Aorta (tissue), 5 donors: ENCODE results near the gene UBE2M. TPM values are rescaled to one million over a fixed set of nuclear protein-coding genes. Genes with fewer than 3 reads are reported as not detected.

ENCODE experiments used
- ATAC-seq: fragments of 200-7000 bp; cut with Tn5 transposase; one replicate; pipeline ENCODE4 v1.9.1; 2022; ENCODE audit warnings: moderate library complexity; ENCODE audit not compliant: low FRiP score
- DNase-seq, 2 donors: peaks; one replicate each; pipeline ENCODE4 v3.0.0-alpha.2; 2020
- H3K27ac ChIP-seq, 2 donors: one replicate each; pipeline ENCODE4 v1.5.1; 2013; ENCODE audit warnings: low read length in 2 of 2, mild to moderate bottlenecking in 2 of 2, moderate library complexity in 2 of 2, control low read depth in 1 of 2, inconsistent platforms in 1 of 2, low read depth in 1 of 2
- H3K27me3 ChIP-seq, 2 donors: one replicate each; pipeline ENCODE4 v1.6.1; 2013; ENCODE audit warnings: control low read depth in 1 of 2, low read length in 1 of 2, mild to moderate bottlenecking in 1 of 2, moderate library complexity in 1 of 2; ENCODE audit not compliant: insufficient read depth in 2 of 2, control insufficient read depth in 1 of 2
- H3K36me3 ChIP-seq, 2 donors: one replicate each; pipeline ENCODE4 v1.6.1; 2013; ENCODE audit warnings: control low read depth in 1 of 2, low read length in 1 of 2, mild to moderate bottlenecking in 1 of 2; ENCODE audit not compliant: insufficient read depth in 2 of 2, control insufficient read depth in 1 of 2
- H3K4me1 ChIP-seq, 2 donors: one replicate each; pipeline ENCODE4 v1.6.1; 2013; ENCODE audit warnings: low read length in 2 of 2, control low read depth in 1 of 2, mild to moderate bottlenecking in 1 of 2, moderate library complexity in 1 of 2; ENCODE audit not compliant: insufficient read depth in 2 of 2, control insufficient read depth in 1 of 2
- H3K4me3 ChIP-seq, 2 donors: one replicate each; pipeline ENCODE4 v1.5.1; 2013; ENCODE audit warnings: low read length in 2 of 2, control low read depth in 1 of 2, mild to moderate bottlenecking in 1 of 2
- H3K9me3 ChIP-seq: one replicate; pipeline ENCODE4 v1.6.1; 2013; ENCODE audit warnings: mild to moderate bottlenecking, low read length; ENCODE audit not compliant: control insufficient read depth
- WGBS, 2 donors: extraction: QIAGEN DNeasy Blood & Tissue Kit; methylation state at CpG; one replicate each; pipeline ENCODE4 v1.1.7; 2013; 5-methylcytosine and 5-hydroxymethylcytosine counted together
- intact Hi-C, 2 donors: fragments of 100-400 bp; cut with DNase I; formaldehyde crosslinking; loops; one replicate each; pipeline versions ENCODE4 v1.14.2 to v1.15.0; 2022
- polyA plus RNA-seq, 2 donors: library from polyadenylated mRNA; stranded (reverse); fragments of 200-250 nt; gene quantifications; one replicate each; pipeline ENCODE4 v1.2.3, GENCODE V29; 2013
- total RNA-seq, 2 donors: library from RNA; stranded (reverse); fragmentation: NEBNext Ultra II Directional; extraction: Animal tissue kit (Norgen Biotek cat#: 25700); gene quantifications; one replicate each; pipeline ENCODE4 v1.2.1, GENCODE V29; 2021
- donor health status: healthy with polysubstance abuse.
- donor health status: Bipolar disorder and iron deficiency.
- donor health status: DM: no; HTN: no; CAD: no.
- donor health status: DM: no; HTN: no; CAD: no.
- donor health status: DM: yes; HTN: yes; CAD: no.

Gene UBE2M
- total and polyA plus RNA-seq, 4 donors, result 47.1 to 57.7 (median 49.3) TPM

DNA sequence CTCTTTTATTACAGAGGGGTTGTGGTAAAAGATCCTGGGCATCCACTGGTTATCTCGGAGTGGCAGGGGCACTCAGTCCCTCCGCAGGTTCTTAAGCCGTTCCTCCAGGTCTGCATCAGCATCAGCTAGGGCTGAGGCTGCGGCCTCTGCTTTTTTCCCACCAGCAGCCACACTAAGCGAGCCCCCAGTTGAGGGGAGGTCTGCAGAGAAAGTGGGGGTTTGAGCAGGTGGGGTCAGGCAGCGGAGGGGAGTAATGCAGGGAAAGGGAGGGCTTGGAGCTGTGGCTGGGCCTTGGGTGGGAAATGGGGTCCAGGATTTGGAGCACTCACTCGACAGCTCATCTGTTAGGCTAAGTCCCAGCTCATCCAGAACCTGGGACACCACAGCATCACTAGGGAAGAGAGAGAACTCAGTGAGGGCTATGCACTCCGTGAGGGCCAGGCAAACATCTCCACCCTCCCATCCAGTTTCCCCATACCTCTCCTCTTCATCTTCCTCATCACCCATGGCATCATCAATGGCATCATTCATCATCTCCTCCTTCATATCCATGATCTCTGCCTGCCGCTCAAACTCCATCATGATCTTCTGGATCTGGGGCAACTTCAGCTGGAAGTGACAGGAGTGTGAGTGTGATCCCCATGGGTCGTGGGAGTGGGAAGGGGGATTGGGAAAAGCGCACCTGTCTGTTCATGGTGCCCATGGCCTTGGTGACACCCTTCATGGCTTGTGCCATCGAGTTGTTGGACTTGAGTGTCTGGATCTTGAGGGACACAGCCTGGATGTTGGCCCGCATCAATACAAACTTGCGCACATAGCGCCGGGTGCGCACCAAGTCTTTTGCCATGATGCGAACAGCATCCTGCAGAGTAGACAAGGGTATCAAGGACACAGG, 6.6 kb downstream of the UBE2M start:
- intact Hi-C loops, result no loop called here
- Histone ChIP-seq H3K4me1 (no peaks in the 10 kb centered on the region), H3K27me3 (no peaks in the 10 kb centered on the region), H3K27ac (no peak overlapping the region), H3K4me3 (no peak overlapping the region), H3K9me3 (no peaks in the 10 kb centered on the region), H3K36me3 (peaks cover 3 to 19% of the 10 kb centered on the region in 2 donors)
- WGBS, 2 donors, result 90 to 93% methylated on average over 18 of the region's 18 CpGs
- no peak for ATAC-seq
- DNase-seq, result peak; percentile 29 to 57

DNA sequence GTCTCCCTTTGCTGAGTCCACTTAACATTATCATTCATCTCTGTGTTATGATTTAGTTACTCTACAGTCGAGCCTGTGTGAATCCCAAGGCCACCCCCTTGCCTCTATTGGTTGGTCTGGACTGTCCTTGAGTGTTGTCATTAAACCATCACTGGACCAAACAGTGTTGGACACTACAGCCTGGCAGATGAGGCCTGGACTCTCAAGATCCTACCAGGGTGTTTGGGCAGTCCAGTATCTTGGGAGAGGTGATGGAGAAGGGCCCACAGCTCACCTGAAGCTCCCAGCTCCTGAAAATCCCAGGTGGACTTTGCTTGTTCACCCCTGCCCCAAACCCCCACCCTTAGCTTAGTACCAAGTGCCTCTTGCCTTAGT, 7.3 kb downstream of the UBE2M start:
- intact Hi-C loops, result no loop called here
- H3K27ac ChIP-seq, result no peak overlapping the region
- DNase-seq, result no peak
- no peaks in the 10 kb centered on the region for H3K27me3 ChIP-seq
- H3K4me3 ChIP-seq, result no peak overlapping the region
- 24 to 42% methylated on average over 1 of the region's 1 CpG for WGBS, 2 donors
- no peaks in the 10 kb centered on the region for H3K4me1 ChIP-seq
- peaks cover 3 to 19% of the 10 kb centered on the region in 2 donors for H3K36me3 ChIP-seq
- H3K9me3 ChIP-seq, result no peaks in the 10 kb centered on the region
- no peak for ATAC-seq

DNA sequence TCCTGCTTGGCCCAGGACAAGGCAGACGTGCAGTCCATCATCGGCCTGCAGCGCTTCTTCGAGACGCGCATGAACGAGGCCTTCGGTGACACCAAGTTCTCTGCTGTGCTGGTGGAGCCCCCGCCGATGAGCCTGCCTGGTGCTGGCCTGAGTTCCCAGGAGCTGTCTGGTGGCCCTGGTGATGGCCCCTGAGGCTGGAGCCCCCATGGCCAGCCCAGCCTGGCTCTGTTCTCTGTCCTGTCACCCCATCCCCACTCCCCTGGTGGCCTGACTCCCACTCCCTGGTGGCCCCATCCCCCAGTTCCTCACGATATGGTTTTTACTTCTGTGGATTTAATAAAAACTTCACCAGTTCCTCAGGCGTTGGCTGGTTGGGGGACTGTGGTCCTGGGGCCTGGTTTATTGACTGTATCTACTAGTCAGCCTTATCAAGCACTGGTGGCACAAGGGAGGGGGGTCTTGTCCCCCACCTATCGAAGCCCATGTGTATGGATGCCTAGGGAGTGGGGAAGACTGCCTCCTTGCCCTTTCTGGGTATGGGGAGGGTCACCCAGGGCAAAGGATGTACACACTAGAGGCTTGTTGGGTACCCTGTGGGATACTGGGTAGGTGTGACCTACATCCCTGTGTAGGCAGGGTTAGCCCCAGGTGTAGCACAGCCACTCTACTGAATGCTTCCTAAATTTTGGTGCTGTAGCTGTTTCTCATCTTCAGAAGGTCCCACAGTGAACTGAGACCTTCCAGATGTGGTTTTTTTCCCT, 7.9 kb downstream of the UBE2M start:
- Histone ChIP-seq H3K27ac (no peak overlapping the region), H3K9me3 (no peaks in the 10 kb centered on the region), H3K4me3 (no peak overlapping the region), H3K36me3 (peaks cover 3 to 19% of the 10 kb centered on the region in 2 donors), H3K27me3 (no peaks in the 10 kb centered on the region), H3K4me1 (no peaks in the 10 kb centered on the region)
- intact Hi-C loops, result no loop called here
- ATAC-seq, result no peak
- WGBS, 2 donors, result 81 to 87% methylated on average over 13 of the region's 13 CpGs
- no peak for DNase-seq

DNA sequence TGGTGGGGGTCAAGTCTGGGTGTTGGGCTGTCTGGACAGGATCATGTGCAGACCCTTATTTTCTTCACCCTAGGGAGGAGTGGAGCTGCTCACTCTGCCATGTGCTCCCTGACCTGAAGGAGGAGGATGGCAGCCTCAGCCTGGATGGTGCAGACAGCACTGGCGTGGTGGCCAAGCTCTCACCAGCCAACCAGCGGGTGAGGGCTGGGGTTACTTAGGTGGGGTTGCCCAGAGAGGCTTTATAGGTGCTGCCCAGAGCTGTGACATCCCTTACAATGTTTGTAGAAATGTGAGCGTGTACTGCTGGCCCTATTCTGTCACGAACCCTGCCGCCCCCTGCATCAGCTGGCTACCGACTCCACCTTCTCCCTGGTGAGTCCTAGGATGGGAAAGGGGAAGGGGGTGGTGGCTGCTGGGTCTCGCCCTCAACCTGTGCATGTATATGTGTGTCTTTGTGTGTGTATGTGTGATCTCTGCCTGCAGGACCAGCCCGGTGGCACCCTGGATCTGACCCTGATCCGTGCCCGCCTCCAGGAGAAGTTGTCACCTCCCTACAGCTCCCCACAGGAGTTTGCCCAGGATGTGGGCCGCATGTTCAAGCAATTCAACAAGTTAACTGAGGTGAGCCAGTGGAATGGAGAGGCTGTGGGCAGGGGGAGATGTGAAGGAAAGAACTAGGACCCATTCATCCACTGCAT, 8.6 kb downstream of the UBE2M start:
- 81 to 83% methylated on average over 11 of the region's 11 CpGs for WGBS, 2 donors
- H3K4me3 ChIP-seq, result no peak overlapping the region
- no peak overlapping the region for H3K27ac ChIP-seq
- intact Hi-C loops, result no loop called here
- DNase-seq, result no peak
- H3K36me3 ChIP-seq, result peaks cover 3 to 19% of the 10 kb centered on the region in 2 donors
- no peaks in the 10 kb centered on the region for H3K4me1 ChIP-seq
- no peaks in the 10 kb centered on the region for H3K9me3 ChIP-seq
- ATAC-seq, result no peak
- no peaks in the 10 kb centered on the region for H3K27me3 ChIP-seq

DNA sequence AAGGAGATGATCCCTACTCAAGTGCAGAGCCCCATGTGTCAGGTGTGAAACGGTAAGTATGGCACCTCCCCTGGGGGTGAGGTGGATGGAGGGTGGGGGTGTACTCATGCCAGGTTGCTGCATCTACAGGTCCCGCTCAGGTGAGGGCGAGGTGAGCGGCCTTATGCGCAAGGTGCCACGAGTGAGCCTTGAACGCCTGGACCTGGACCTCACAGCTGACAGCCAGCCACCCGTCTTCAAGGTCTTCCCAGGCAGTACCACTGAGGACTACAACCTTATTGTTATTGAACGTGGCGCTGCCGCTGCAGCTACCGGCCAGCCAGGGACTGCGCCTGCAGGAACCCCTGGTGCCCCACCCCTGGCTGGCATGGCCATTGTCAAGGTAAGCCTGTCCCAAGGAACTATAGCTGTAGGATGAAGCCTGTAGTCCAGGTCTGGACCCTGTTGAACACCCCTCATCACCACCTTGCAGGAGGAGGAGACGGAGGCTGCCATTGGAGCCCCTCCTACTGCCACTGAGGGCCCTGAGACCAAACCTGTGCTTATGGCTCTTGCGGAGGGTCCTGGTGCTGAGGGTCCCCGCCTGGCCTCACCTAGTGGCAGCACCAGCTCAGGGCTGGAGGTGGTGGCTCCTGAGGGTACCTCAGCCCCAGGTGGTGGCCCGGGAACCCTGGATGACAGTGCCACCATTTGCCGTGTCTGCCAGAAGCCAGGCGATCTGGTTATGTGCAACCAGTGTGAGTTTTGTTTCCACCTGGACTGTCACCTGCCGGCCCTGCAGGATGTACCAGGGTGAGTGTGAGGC, 9.3 kb downstream of the UBE2M start:
- 87 to 89% methylated on average over 20 of the region's 20 CpGs for WGBS, 2 donors
- H3K27me3 ChIP-seq, result no peaks in the 10 kb centered on the region
- no peaks in the 10 kb centered on the region for H3K4me1 ChIP-seq
- ATAC-seq (no peak), DNase-seq (no peak)
- no peak overlapping the region for H3K27ac ChIP-seq
- H3K36me3 ChIP-seq, result peaks cover 3 to 19% of the 10 kb centered on the region in 2 donors
- intact Hi-C loops, result no loop called here
- no peaks in the 10 kb centered on the region for H3K9me3 ChIP-seq
- H3K4me3 ChIP-seq, result no peak overlapping the region

DNA sequence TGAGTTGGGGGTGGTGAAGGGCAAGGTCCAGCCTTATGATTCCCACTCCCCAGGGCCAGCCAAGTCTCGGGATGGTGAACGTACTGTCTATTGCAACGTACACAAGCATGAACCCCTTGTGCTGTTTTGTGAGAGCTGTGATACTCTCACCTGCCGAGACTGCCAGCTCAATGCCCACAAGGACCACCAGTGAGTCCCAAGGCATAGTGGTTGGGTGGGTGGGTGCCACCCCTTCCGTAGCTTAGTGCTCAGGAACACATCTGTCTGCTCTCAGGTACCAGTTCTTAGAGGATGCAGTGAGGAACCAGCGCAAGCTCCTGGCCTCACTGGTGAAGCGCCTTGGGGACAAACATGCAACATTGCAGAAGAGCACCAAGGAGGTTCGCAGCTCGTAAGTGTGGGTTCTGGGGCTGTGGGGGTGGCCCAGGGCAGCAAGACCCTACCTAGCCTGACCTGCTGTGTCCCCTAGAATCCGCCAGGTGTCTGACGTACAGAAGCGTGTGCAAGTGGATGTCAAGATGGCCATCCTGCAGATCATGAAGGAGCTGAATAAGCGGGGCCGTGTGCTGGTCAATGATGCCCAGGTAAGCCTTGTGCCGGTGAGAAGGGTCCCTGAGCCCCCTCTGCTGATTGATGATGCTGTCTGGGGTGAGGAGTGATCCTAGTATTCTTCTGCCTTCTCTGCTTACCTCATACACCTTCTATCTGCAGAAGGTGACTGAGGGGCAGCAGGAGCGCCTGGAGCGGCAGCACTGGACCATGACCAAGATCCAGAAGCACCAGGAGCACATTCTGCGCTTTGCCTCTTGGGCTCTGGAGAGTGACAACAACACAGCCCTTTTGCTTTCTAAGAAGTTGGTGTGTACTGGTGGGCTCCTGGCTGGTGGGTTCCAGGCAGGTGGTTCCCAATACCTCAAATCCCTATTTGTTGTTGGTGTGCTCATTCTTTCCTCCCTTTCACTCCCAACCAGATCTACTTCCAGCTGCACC, 10.8 kb downstream of the UBE2M start:
- Histone ChIP-seq H3K27ac (no peak overlapping the region), H3K9me3 (no peaks in the 10 kb centered on the region), H3K4me3 (no peak overlapping the region), H3K36me3 (peaks cover 3 to 19% of the 10 kb centered on the region in 2 donors), H3K27me3 (no peaks in the 10 kb centered on the region), H3K4me1 (no peaks in the 10 kb centered on the region)
- WGBS, 2 donors, result 83 to 84% methylated on average over 18 of the region's 18 CpGs
- intact Hi-C loops, result no loop called here
- ATAC-seq (no peak), DNase-seq (no peak)

DNA sequence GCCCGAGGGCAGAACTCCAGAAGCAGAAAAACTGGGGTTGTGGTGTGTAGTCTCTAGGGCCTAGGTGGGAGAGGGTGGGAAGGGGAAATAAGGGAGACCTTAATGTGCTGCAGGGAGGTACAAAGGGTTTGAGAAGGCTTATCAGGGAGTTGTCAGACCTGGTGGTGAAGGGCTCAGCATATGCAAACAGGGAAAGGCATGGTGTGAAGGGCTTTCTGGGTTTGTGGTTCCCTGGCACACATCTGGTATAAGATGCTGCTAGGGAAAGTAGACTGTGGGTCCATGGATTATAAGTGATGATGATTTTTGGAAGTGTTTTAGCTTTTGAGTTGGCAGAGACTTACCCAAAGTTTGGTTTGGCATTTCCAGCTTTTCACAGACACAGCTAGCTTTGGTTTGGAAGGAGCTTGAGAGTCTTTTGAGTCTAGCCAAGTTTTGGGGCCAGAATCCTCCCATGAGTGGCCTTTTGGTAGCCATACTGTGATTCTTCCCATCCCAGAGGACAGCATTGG, 12.3 kb downstream of the UBE2M start:
- H3K4me1 ChIP-seq, result no peaks in the 10 kb centered on the region

More for the DNA sequence above, 12.3 kb downstream of the UBE2M start:
- Histone ChIP-seq H3K27me3 (no peaks in the 10 kb centered on the region), H3K4me3 (peak overlapping the region in 1 of 2 donors; percentile 93), H3K9me3 (no peaks in the 10 kb centered on the region), H3K36me3 (peaks cover 3 to 19% of the 10 kb centered on the region in 2 donors), H3K27ac (no peak overlapping the region)
- ATAC-seq (no peak), DNase-seq (no peak)
- WGBS, 2 donors, result 16 to 35% methylated on average over 1 of the region's 1 CpG
- intact Hi-C loops, result no loop called here
